ENCODE data around the gene SUCLG2. TPM values are rescaled to one million over a fixed set of nuclear protein-coding genes. Genes with fewer than 3 reads are reported as not detected.
A peak's percentile ranks its signal among the peaks of the same experiment; 100 is the strongest.

Gene SUCLG2
- total RNA-seq, 1 experiment from 2014 or later = 107 TPM

GRCh38 chr3:67648701-67649100, 5.7 kb downstream of the SUCLG2 start:
- DNase-seq (ENCODE audit: low read depth) = peak; percentile 72

- no peak for DNase-seq (ENCODE audit: low read depth)
Observed at GRCh38 chr3:67648229-67648628, 6.2 kb downstream of the SUCLG2 start.

GRCh38 chr3:67647390-67647878, 7.0 kb downstream of the SUCLG2 start:
- peak; percentile 99 for DNase-seq (ENCODE audit: low read depth)

GRCh38 chr3:67646586-67647234, 7.7 kb downstream of the SUCLG2 start:
- peak; percentile 85 for DNase-seq (ENCODE audit: low read depth)

GRCh38 chr3:67644827-67645226, 9.6 kb downstream of the SUCLG2 start:
- no peak for DNase-seq (ENCODE audit: low read depth)

- DNase-seq (ENCODE audit: low read depth) = no peak
Observed at GRCh38 chr3:67642734-67643133, 11.7 kb downstream of the SUCLG2 start.

- no peak for DNase-seq (ENCODE audit: low read depth)
Observed at GRCh38 chr3:67642190-67642589, 12.2 kb downstream of the SUCLG2 start.

- DNase-seq (ENCODE audit: low read depth) = no peak
Observed at GRCh38 chr3:67641451-67641850, 13.0 kb downstream of the SUCLG2 start.

- DNase-seq (ENCODE audit: low read depth) = no peak
Observed at GRCh38 chr3:67640023-67640660, 14.3 kb downstream of the SUCLG2 start.

- no peak for DNase-seq (ENCODE audit: low read depth)
Observed at GRCh38 chr3:67637255-67637900, 17.0 kb downstream of the SUCLG2 start.

GRCh38 chr3:67635806-67636205, 18.6 kb downstream of the SUCLG2 start:
- DNase-seq (ENCODE audit: low read depth) = peak; percentile 66

- DNase-seq (ENCODE audit: low read depth) = peak; percentile 88
Observed at GRCh38 chr3:67635257-67635656, 19.2 kb downstream of the SUCLG2 start.

GRCh38 chr3:67630666-67631362, 23.6 kb downstream of the SUCLG2 start:
- no peak for DNase-seq (ENCODE audit: low read depth)

- no peak for DNase-seq (ENCODE audit: low read depth)
Observed at GRCh38 chr3:67624687-67625086, 29.7 kb downstream of the SUCLG2 start.

- DNase-seq (ENCODE audit: low read depth) = no peak
Observed at GRCh38 chr3:67624078-67624477, 30.3 kb downstream of the SUCLG2 start.

- no peak for DNase-seq (ENCODE audit: low read depth)
Observed at GRCh38 chr3:67622652-67623051, 31.8 kb downstream of the SUCLG2 start.

- no peak for DNase-seq (ENCODE audit: low read depth)
Observed at GRCh38 chr3:67620869-67621268, 33.5 kb downstream of the SUCLG2 start.

GRCh38 chr3:67619991-67620390, 34.4 kb downstream of the SUCLG2 start:
- no peak for DNase-seq (ENCODE audit: low read depth)

- DNase-seq (ENCODE audit: low read depth) = no peak
Observed at GRCh38 chr3:67617518-67617917, 36.9 kb downstream of the SUCLG2 start.

GRCh38 chr3:67616046-67616445, 38.4 kb downstream of the SUCLG2 start:
- no peak for DNase-seq (ENCODE audit: low read depth)

- no peak for DNase-seq (ENCODE audit: low read depth)
Observed at GRCh38 chr3:67614195-67614594, 40.2 kb downstream of the SUCLG2 start.

GRCh38 chr3:67610458-67610857, 44.0 kb downstream of the SUCLG2 start:
- peak; percentile 71 for DNase-seq (ENCODE audit: low read depth)

Data from LHCN-M2 (cell line).